GM23338 (cell line): ENCODE measurements around the gene TOMM20L. TPM values are rescaled to one million over a fixed set of nuclear protein-coding genes. Genes with fewer than 3 reads are reported as not detected.

Experiments used
- ATAC-seq: fragments of 200-7000 bp; cut with Tn5 transposase; 3 replicates; pipeline ENCODE4 v1.9.1; 2020
- DNase-seq: peaks from one replicate; pipeline ENCODE4 v3.0.0-alpha.2; 2015; ENCODE audit warnings: low spot score
- H2AFZ ChIP-seq: fragments of 200-600 bp; sonication (generic); 2 replicates; pipeline ENCODE4 v1.8.0; 2016; ENCODE audit warnings: antibody characterized with exemption, mild to moderate bottlenecking, moderate library complexity
- H3F3A ChIP-seq: fragments of 200-600 bp; sonication (generic); replicated peaks from 2 replicates; pipeline ENCODE4 v1.8.0; 2017; ENCODE audit warnings: antibody characterized with exemption, mixed run types, low read depth
- H3K27ac ChIP-seq: fragments of 200-600 bp; sonication (generic); 2 replicates; pipeline ENCODE4 v1.6.1; 2016; ENCODE audit warnings: low read depth
- H3K27me3 ChIP-seq: fragments of 200-600 bp; sonication (generic); 2 replicates; pipeline ENCODE4 v1.8.0; 2016; ENCODE audit warnings: mild to moderate bottlenecking, mixed run types, moderate library complexity; ENCODE audit not compliant: insufficient read depth
- H3K36me3 ChIP-seq: fragments of 200-600 bp; sonication (generic); 2 replicates; pipeline ENCODE4 v1.8.0; 2016; ENCODE audit warnings: mild to moderate bottlenecking; ENCODE audit not compliant: insufficient read depth
- H3K4me1 ChIP-seq: fragments of 200-600 bp; sonication (generic); 2 replicates; pipeline ENCODE4 v1.8.0; 2016; ENCODE audit warnings: mild to moderate bottlenecking, moderate library complexity; ENCODE audit not compliant: insufficient read depth
- H3K4me2 ChIP-seq: fragments of 200-600 bp; sonication (generic); 2 replicates; pipeline ENCODE4 v1.7.1; 2017; ENCODE audit warnings: mixed run types
- H3K4me3 ChIP-seq: fragments of 200-600 bp; sonication (generic); 2 replicates; pipeline ENCODE4 v1.6.1; 2016; ENCODE audit warnings: mixed run types
- H3K79me2 ChIP-seq: fragments of 200-600 bp; sonication (generic); replicated peaks from 2 replicates; pipeline ENCODE4 v1.8.0; 2017; ENCODE audit warnings: mild to moderate bottlenecking; ENCODE audit not compliant: insufficient read depth
- H3K9me2 ChIP-seq: fragments of 200-600 bp; sonication (generic); 2 replicates; pipeline ENCODE4 v1.8.0; 2017; ENCODE audit not compliant: insufficient read depth
- H4K20me1 ChIP-seq: fragments of 200-600 bp; sonication (generic); replicated peaks from 2 replicates; pipeline ENCODE4 v1.8.0; 2017; ENCODE audit warnings: mild to moderate bottlenecking; ENCODE audit not compliant: insufficient read depth
- H3K27ac Mint-ChIP-seq: 2 replicates; pipeline ENCODE4 v1.8.0; 2020; ENCODE audit warnings: inconsistent platforms, mild to moderate bottlenecking, moderate library complexity, mixed read lengths
- H3K27me3 Mint-ChIP-seq: 3 replicates; pipeline ENCODE4 v1.8.0; 2022; ENCODE audit warnings: low read depth, mild to moderate bottlenecking, moderate library complexity, mixed read lengths, inconsistent platforms; ENCODE audit not compliant: insufficient read depth, poor library complexity
- H3K36me3 Mint-ChIP-seq: 3 replicates; pipeline ENCODE4 v1.8.0; 2021; ENCODE audit warnings: low read depth, mild to moderate bottlenecking, inconsistent platforms, moderate library complexity, mixed read lengths
- H3K4me1 Mint-ChIP-seq: 3 replicates; pipeline ENCODE4 v1.8.0; 2020; ENCODE audit warnings: mild to moderate bottlenecking, inconsistent platforms, mixed read lengths
- H3K4me3 Mint-ChIP-seq: 3 replicates; pipeline ENCODE4 v1.8.0; 2021; ENCODE audit warnings: moderate library complexity, mild to moderate bottlenecking, inconsistent platforms, mixed read lengths
- H3K9me3 Mint-ChIP-seq: 3 replicates; pipeline ENCODE4 v1.8.0; 2020; ENCODE audit warnings: moderate library complexity, mild to moderate bottlenecking, inconsistent platforms, mixed read lengths
- EZH2phosphoT487 ChIP-seq: fragments of 200-600 bp; sonication (generic); IDR thresholded peaks from one replicate; pipeline ENCODE4 v1.8.1; 2018; ENCODE audit warnings: antibody characterized with exemption; ENCODE audit not compliant: unreplicated experiment
- POLR2AphosphoS5 ChIP-seq: IDR thresholded peaks from 2 replicates; pipeline ENCODE4 v1.6.1; 2016; ENCODE audit warnings: antibody characterized with exemption, low read depth
- STAT1 ChIP-seq: IDR thresholded peaks from one replicate; pipeline ENCODE4 v1.6.1; 2016; ENCODE audit warnings: antibody characterized with exemption; ENCODE audit not compliant: unreplicated experiment
- ZNF114 ChIP-seq: fragments of 250-450 bp; sonication (Bioruptor Pico); IDR thresholded peaks from 2 replicates; pipeline ENCODE4 v1.5.0; 2020; ENCODE audit warnings: mild to moderate bottlenecking, moderate library complexity
- polyA plus RNA-seq: library from polyadenylated mRNA; unstranded; fragments of >200 nt; fragmentation: Nextera tagmentation; extraction: Ambion mirVana; gene quantifications from 2 replicates; pipeline ENCODE4 v1.2.1, GENCODE V29; 2016
- total RNA-seq: library from RNA; depleted of rRNA; stranded (reverse); fragments of >200 nt; shearing (Covaris generic); gene quantifications from 2 replicates; pipeline ENCODE4 v1.2.3, GENCODE V29; 2014
- TF ChIP-seq, protein P1 (sequence below), 2 experiments: fragments of 200-600 bp in 1 of 2; sonication (generic) in 1 of 2; conservative IDR thresholded peaks; 2 replicates each; pipeline versions ENCODE4 v1.5.1 to v1.6.1; 2016 to 2017; ENCODE audit warnings: antibody characterized with exemption in 2 of 2, low read depth in 2 of 2, mild to moderate bottlenecking in 2 of 2, moderate library complexity in 1 of 2
- TF ChIP-seq, protein P2 (sequence below): IDR thresholded peaks from one replicate; pipeline ENCODE4 v1.6.1; 2018; ENCODE audit warnings: antibody characterized with exemption; ENCODE audit not compliant: unreplicated experiment

The TOMM20L gene
- total and polyA plus RNA-seq, 2 experiments from 2014 or later: not detected

DNA sequence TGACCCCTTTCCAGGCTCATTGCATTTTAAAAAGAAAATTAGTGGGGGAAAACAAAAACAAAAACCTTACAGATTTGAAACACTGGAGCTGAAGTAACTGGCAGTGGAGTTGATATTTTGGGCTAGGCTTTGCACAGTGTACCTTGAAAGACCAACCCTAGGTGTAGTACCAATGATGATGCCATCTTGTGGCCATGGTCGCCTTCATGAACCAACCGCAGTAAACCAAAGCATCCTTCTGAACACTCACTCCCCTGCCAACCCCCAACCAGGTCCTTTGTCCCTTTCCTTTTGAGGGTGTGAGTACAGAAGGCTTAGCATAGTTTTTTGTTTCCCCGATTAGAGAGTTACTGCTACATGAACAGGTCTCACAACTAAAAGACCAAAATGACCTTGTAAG, 5.9 kb downstream of the TOMM20L start:
- H3K27ac Mint-ChIP-seq: no peak overlapping the region
- Histone ChIP-seq H3K27ac (no peak overlapping the region), H3F3A (peaks cover 9% of the 10 kb centered on the region), H3K4me1 (peaks cover 17% of the 10 kb centered on the region), H3K27me3 (peaks cover 11% of the 10 kb centered on the region), H3K4me2 (no peak overlapping the region), H3K4me3 (no peak overlapping the region), H3K9me2 (no peaks in the 10 kb centered on the region), H4K20me1 (no peaks in the 10 kb centered on the region), H2AFZ (no peak overlapping the region), H3K36me3 (no peaks in the 10 kb centered on the region; the same call in 1 of the 2 replicates), H3K79me2 (no peaks in the 10 kb centered on the region)
- H3K36me3 Mint-ChIP-seq: no peaks in the 10 kb centered on the region; the same call in none of the 3 replicates
- peak; percentile 8 for DNase-seq
- no peak for TF ChIP-seq ZNF114 (CRISPR knock-in tag)
- TF ChIP-seq, protein P1, sequence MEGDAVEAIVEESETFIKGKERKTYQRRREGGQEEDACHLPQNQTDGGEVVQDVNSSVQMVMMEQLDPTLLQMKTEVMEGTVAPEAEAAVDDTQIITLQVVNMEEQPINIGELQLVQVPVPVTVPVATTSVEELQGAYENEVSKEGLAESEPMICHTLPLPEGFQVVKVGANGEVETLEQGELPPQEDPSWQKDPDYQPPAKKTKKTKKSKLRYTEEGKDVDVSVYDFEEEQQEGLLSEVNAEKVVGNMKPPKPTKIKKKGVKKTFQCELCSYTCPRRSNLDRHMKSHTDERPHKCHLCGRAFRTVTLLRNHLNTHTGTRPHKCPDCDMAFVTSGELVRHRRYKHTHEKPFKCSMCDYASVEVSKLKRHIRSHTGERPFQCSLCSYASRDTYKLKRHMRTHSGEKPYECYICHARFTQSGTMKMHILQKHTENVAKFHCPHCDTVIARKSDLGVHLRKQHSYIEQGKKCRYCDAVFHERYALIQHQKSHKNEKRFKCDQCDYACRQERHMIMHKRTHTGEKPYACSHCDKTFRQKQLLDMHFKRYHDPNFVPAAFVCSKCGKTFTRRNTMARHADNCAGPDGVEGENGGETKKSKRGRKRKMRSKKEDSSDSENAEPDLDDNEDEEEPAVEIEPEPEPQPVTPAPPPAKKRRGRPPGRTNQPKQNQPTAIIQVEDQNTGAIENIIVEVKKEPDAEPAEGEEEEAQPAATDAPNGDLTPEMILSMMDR (conservative IDR thresholded peaks at IDR 0.05; ENCODE audit: low read depth in 2 of 2): peak; percentile 24 to 57; a peak in 2 of 4 replicates
- H3K4me1 Mint-ChIP-seq: peaks cover 25% of the 10 kb centered on the region
- H3K27me3 Mint-ChIP-seq: peaks cover 18% of the 10 kb centered on the region
- peak; percentile 68 for ATAC-seq
- H3K4me3 Mint-ChIP-seq: no peak overlapping the region
- H3K9me3 Mint-ChIP-seq: 0 out of 3 replicates have a peak, but pooled peaks cover 2% of the 10 kb centered on the region

DNA sequence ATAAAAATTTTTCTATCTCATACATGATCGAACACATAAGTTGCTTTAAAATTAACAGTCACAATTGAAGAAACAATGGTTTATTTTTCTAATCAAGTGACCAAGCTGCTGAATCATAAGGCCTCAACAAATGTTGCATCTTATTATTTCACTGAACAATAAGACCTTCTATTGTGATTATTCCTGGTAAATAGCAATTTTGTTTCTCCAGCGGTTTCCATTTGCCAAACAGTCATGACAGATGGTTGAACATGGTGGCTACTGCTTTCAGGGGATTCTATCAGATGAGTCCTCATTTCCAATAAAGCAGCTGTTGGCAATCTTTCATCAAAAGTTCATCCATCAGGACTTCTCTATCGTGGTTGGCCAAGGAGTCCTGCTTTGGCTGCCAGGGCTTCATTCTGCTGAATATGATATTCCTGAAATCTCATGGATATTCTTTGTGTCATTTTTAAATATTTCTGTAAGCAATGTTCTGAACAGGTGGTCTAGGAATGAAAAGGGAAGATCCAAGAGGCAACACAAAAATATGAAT, 13.0 kb downstream of the TOMM20L start:
- Histone ChIP-seq H3K27ac (no peak overlapping the region), H3K36me3 (peaks cover 22% of the 10 kb centered on the region; the same call in 1 of the 2 replicates)
- TF ChIP-seq, protein P1 (conservative IDR thresholded peaks at IDR 0.05; ENCODE audit: low read depth in 2 of 2): no peak
- TF ChIP-seq, protein P2, sequence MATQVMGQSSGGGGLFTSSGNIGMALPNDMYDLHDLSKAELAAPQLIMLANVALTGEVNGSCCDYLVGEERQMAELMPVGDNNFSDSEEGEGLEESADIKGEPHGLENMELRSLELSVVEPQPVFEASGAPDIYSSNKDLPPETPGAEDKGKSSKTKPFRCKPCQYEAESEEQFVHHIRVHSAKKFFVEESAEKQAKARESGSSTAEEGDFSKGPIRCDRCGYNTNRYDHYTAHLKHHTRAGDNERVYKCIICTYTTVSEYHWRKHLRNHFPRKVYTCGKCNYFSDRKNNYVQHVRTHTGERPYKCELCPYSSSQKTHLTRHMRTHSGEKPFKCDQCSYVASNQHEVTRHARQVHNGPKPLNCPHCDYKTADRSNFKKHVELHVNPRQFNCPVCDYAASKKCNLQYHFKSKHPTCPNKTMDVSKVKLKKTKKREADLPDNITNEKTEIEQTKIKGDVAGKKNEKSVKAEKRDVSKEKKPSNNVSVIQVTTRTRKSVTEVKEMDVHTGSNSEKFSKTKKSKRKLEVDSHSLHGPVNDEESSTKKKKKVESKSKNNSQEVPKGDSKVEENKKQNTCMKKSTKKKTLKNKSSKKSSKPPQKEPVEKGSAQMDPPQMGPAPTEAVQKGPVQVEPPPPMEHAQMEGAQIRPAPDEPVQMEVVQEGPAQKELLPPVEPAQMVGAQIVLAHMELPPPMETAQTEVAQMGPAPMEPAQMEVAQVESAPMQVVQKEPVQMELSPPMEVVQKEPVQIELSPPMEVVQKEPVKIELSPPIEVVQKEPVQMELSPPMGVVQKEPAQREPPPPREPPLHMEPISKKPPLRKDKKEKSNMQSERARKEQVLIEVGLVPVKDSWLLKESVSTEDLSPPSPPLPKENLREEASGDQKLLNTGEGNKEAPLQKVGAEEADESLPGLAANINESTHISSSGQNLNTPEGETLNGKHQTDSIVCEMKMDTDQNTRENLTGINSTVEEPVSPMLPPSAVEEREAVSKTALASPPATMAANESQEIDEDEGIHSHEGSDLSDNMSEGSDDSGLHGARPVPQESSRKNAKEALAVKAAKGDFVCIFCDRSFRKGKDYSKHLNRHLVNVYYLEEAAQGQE: no peak
- no peak for TF ChIP-seq POLR2AphosphoS5
- no peak for TF ChIP-seq STAT1
- no peak for TF ChIP-seq ZNF114 (CRISPR knock-in tag)
- no peak for TF ChIP-seq EZH2phosphoT487

More for the DNA sequence above, 13.0 kb downstream of the TOMM20L start:
- no peaks in the 10 kb centered on the region for H3K4me1 ChIP-seq
- Mint-ChIP-seq H3K9me3 (no peaks in the 10 kb centered on the region; the same call in 2 of the 3 replicates), H3K27ac (no peak overlapping the region), H3K36me3 (peaks cover 42% of the 10 kb centered on the region), H3K4me1 (no peaks in the 10 kb centered on the region), H3K4me3 (no peak overlapping the region), H3K27me3 (no peaks in the 10 kb centered on the region)
- no peak overlapping the region for H3K4me3 ChIP-seq
- H4K20me1 ChIP-seq: no peaks in the 10 kb centered on the region
- ATAC-seq (no peak), DNase-seq (no peak)
- H3K79me2 ChIP-seq: no peaks in the 10 kb centered on the region
- no peaks in the 10 kb centered on the region for H3K9me2 ChIP-seq
- no peak overlapping the region for H2AFZ ChIP-seq
- no peaks in the 10 kb centered on the region for H3K27me3 ChIP-seq
- H3F3A ChIP-seq: no peaks in the 10 kb centered on the region
- H3K4me2 ChIP-seq: no peak overlapping the region
